Measurements from ENCODE around the gene RAP1GAP. TPM values are rescaled to one million over a fixed set of nuclear protein-coding genes. Genes with fewer than 3 reads are reported as not detected.

RAP1GAP gene
- polyA plus RNA-seq, 3 donors: 0.04 TPM; not detected in 2

DNA sequence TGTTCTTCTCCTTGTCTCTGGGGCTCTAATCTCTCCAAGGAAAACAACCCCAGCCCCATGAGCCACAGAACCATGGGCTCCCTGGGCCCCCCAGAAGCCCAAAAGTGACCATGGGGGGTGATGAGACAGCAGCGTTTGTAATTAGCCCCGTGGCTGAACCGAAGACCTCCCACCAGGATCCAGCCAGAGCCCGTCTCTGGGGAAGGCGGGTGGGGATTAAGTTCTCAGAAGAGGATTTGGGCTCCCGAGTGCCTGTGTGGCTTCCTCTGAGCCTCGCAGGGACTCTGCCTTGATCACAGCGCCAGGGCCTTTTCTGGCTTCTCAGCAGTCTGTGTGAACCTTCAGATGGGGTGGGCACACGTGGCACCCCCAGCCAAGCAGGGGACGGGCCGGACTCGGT, 82.9 kb downstream of the RAP1GAP start:
- peaks cover 3 to 10% of the 10 kb centered on the region in 2 donors for H3K4me1 ChIP-seq (ENCODE audit: control insufficient read depth in 1 of 2, insufficient read depth in 2 of 2, low read length in 2 of 2)
- no peaks in the 10 kb centered on the region for H3K9me3 ChIP-seq (replicated peaks in 1 of 2; ENCODE audit: control insufficient read depth in 1 of 2, insufficient read depth in 1 of 2, low read length in 2 of 2)
- H3K79me2 ChIP-seq (ENCODE audit: insufficient read depth, low read length): no peaks in the 10 kb centered on the region
- Mint-ChIP-seq H3K27ac (no peak overlapping the region), H3K4me3 (no peak overlapping the region), H3K36me3 (no peaks in the 10 kb centered on the region), H3K27me3 (ENCODE audit: low read depth in 3 of 3) (peaks cover 9 to 29% (median 12%) of the 10 kb centered on the region in 3 donors), H3K4me1 (peaks cover 11% of the 10 kb centered on the region), H3K9me3 (no peaks in the 10 kb centered on the region)
- peaks cover 0 to under 1% of the 10 kb centered on the region in 2 donors for H3K27me3 ChIP-seq (ENCODE audit: control insufficient read depth in 2 of 2, insufficient read depth in 2 of 2, low read length in 2 of 2)
- H3K4me3 ChIP-seq (replicated peaks in 1 of 3; ENCODE audit: low read depth in 2 of 3, low read length in 3 of 3): no peak overlapping the region
- H3K4me2 ChIP-seq (replicated peaks; ENCODE audit: extremely low read depth, low read length, poor library complexity, severe bottlenecking): no peak overlapping the region
- H4K20me1 ChIP-seq (ENCODE audit: insufficient read depth, low read length): no peaks in the 10 kb centered on the region
- no peak overlapping the region for H3K9ac ChIP-seq (ENCODE audit: insufficient read depth, low read length, poor library complexity, severe bottlenecking)
- intact Hi-C loops (cut with micrococcal nuclease): no loop called here
- WGBS (ENCODE audit: insufficient coverage): 82% methylated on average over 11 of the region's 12 CpGs
- DNase-seq: no peak
- no peaks in the 10 kb centered on the region for H3K36me3 ChIP-seq (replicated peaks in 1 of 2; ENCODE audit: control insufficient read depth in 1 of 2, insufficient read depth in 2 of 2, low read length in 2 of 2)
- H3K27ac ChIP-seq (ENCODE audit: low read depth in 1 of 2, low read length in 2 of 2): no peak overlapping the region
- TF ChIP-seq, protein P1, sequence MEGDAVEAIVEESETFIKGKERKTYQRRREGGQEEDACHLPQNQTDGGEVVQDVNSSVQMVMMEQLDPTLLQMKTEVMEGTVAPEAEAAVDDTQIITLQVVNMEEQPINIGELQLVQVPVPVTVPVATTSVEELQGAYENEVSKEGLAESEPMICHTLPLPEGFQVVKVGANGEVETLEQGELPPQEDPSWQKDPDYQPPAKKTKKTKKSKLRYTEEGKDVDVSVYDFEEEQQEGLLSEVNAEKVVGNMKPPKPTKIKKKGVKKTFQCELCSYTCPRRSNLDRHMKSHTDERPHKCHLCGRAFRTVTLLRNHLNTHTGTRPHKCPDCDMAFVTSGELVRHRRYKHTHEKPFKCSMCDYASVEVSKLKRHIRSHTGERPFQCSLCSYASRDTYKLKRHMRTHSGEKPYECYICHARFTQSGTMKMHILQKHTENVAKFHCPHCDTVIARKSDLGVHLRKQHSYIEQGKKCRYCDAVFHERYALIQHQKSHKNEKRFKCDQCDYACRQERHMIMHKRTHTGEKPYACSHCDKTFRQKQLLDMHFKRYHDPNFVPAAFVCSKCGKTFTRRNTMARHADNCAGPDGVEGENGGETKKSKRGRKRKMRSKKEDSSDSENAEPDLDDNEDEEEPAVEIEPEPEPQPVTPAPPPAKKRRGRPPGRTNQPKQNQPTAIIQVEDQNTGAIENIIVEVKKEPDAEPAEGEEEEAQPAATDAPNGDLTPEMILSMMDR (IDR thresholded peaks at IDR 0.05): no peak
- no peak overlapping the region for H2AFZ ChIP-seq (ENCODE audit: insufficient read depth, low read depth, low read length, poor library complexity, severe bottlenecking)

DNA sequence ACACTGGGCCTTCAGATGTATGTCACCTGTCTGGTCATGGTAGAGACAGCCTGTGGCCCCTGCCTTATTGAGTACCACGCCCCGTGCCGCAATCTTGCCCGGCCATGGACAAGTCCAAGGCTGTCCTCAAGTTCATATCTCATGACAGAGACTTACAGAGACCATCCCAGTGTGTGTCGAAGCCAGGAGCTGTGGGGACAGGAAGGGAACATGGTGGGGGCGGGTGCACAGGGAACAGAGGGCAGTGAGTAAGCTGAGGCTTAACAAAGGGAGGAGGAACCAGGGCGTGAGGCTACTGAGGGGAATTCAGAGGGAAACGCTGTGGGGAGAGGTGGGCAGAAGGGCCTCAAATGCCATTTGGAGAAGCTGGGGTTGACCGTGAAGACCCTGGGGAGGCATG, 84.1 kb downstream of the RAP1GAP start:
- no peak overlapping the region for H2AFZ ChIP-seq (ENCODE audit: insufficient read depth, low read depth, low read length, poor library complexity, severe bottlenecking)
- peaks cover 7 to 21% (median 11%) of the 10 kb centered on the region in 3 donors for H3K27me3 Mint-ChIP-seq (ENCODE audit: low read depth in 3 of 3)
- H3K4me1 Mint-ChIP-seq: peaks cover 8% of the 10 kb centered on the region
- H3K27ac ChIP-seq (ENCODE audit: low read depth in 1 of 2, low read length in 2 of 2): no peak overlapping the region
- H3K4me3 ChIP-seq (replicated peaks in 1 of 3; ENCODE audit: low read depth in 2 of 3, low read length in 3 of 3): no peak overlapping the region
- H3K9me3 ChIP-seq (replicated peaks in 1 of 2; ENCODE audit: control insufficient read depth in 1 of 2, insufficient read depth in 1 of 2, low read length in 2 of 2): no peaks in the 10 kb centered on the region
- no peak overlapping the region for H3K27ac Mint-ChIP-seq
- no peaks in the 10 kb centered on the region for H3K36me3 ChIP-seq (replicated peaks in 1 of 2; ENCODE audit: control insufficient read depth in 1 of 2, insufficient read depth in 2 of 2, low read length in 2 of 2)
- no peaks in the 10 kb centered on the region for H3K27me3 ChIP-seq (ENCODE audit: control insufficient read depth in 2 of 2, insufficient read depth in 2 of 2, low read length in 2 of 2)
- peaks cover 3 to 10% of the 10 kb centered on the region in 2 donors for H3K4me1 ChIP-seq (ENCODE audit: control insufficient read depth in 1 of 2, insufficient read depth in 2 of 2, low read length in 2 of 2)
- TF ChIP-seq, protein P1 (IDR thresholded peaks at IDR 0.05): no peak
- WGBS (ENCODE audit: insufficient coverage): 79% methylated on average over 8 of the region's 9 CpGs
- DNase-seq: no peak
- no peak overlapping the region for H3K9ac ChIP-seq (ENCODE audit: insufficient read depth, low read length, poor library complexity, severe bottlenecking)
- no peaks in the 10 kb centered on the region for H3K9me3 Mint-ChIP-seq
- intact Hi-C loops (cut with micrococcal nuclease): no loop called here
- H3K4me2 ChIP-seq (replicated peaks; ENCODE audit: extremely low read depth, low read length, poor library complexity, severe bottlenecking): no peak overlapping the region
- H3K36me3 Mint-ChIP-seq: no peaks in the 10 kb centered on the region
- no peaks in the 10 kb centered on the region for H4K20me1 ChIP-seq (ENCODE audit: insufficient read depth, low read length)
- H3K79me2 ChIP-seq (ENCODE audit: insufficient read depth, low read length): no peaks in the 10 kb centered on the region
- no peak overlapping the region for H3K4me3 Mint-ChIP-seq
